ENCODE measurements around the gene GRIK3.

GRCh38 chr1:36847186-36847585 is 187.1 kb downstream of the GRIK3 start:
- TF ChIP-seq CTCF (conservative IDR thresholded peaks at IDR 0.05; ENCODE audit: low read depth, low read length): no peak
- no peak for TF ChIP-seq EZH2 (IDR thresholded peaks at IDR 0.05; ENCODE audit: low read length, unreplicated experiment)
